ENCODE results near the gene C1QA. TPM values are rescaled to one million over a fixed set of nuclear protein-coding genes. Genes with fewer than 3 reads are reported as not detected.

The C1QA gene
- total and polyA plus RNA-seq, 2 of the 4 experiments (the other 2 are of a cell fraction) = not detected

DNA sequence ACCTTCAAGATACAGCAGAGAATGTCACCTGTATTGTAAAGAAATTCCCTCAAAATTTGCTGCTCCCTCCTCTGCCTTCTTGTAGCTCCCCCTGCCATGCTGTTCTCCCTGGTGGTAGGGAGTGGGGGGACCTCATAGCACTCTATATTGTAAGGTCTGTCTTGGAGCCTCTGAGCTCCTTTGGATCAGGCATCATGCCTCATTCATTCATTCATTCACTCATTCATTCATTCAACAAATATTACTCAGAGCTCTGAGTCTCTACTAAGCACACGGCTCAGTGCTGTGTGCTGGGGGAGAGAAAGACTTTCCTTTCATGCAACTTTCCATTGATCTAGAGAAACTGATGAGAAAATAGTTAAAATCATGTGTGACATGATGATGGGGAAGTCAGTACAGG, 47.1 kb downstream of the C1QA start:
- Histone ChIP-seq H2BK120ac (ENCODE audit: low read depth, low read length) (no peak overlapping the region), H3K36me3 (ENCODE audit: control insufficient read depth, insufficient read depth, low read length) (no peaks in the 10 kb centered on the region), H3K27ac (ENCODE audit: insufficient read depth, low read length) (no peak overlapping the region), H4K91ac (ENCODE audit: insufficient read depth, low read depth, low read length) (no peak overlapping the region), H2AK5ac (ENCODE audit: low read depth, low read length) (no peak overlapping the region), H4K5ac (ENCODE audit: low read depth, low read length) (no peak overlapping the region), H3K9me1 (ENCODE audit: insufficient read depth, low read length) (no peaks in the 10 kb centered on the region; the same call in 1 of the 2 replicates), H3K18ac (ENCODE audit: low read depth, low read length) (no peak overlapping the region), H3K4me3 (ENCODE audit: insufficient read depth, low read depth, low read length) (no peak overlapping the region), H3K9ac (ENCODE audit: low read depth, low read length) (no peak overlapping the region), H2AFZ (replicated peaks; ENCODE audit: low read length, poor library complexity) (no peak overlapping the region), H3K14ac (replicated peaks; ENCODE audit: low read depth, low read length) (no peak overlapping the region), H3K4me1 (ENCODE audit: control insufficient read depth, insufficient read depth, low read length) (peaks cover 7% of the 10 kb centered on the region), H2BK5ac (ENCODE audit: low read depth, low read length, poor library complexity, severe bottlenecking) (no peak overlapping the region), H3K4me2 (ENCODE audit: low read depth, low read length) (no peak overlapping the region), H3K27me3 (ENCODE audit: control insufficient read depth, insufficient read depth, low read length) (peaks cover 19% of the 10 kb centered on the region), H2BK15ac (ENCODE audit: low read depth, low read length) (no peak overlapping the region), H4K8ac (ENCODE audit: low read depth in 2 of 2, low read length in 2 of 2) (no peak overlapping the region), H3K4ac (ENCODE audit: low read depth, low read length) (no peak overlapping the region), H3K23ac (ENCODE audit: low read depth, low read length) (no peak overlapping the region), H2BK20ac (ENCODE audit: low read depth, low read length) (no peak overlapping the region), H2AK9ac (replicated peaks; ENCODE audit: low read depth, low read length, poor library complexity) (no peak overlapping the region), H3K9me3 (ENCODE audit: control insufficient read depth, insufficient read depth, low read length) (no peaks in the 10 kb centered on the region), H4K20me1 (ENCODE audit: insufficient read depth, low read length) (no peaks in the 10 kb centered on the region), H3K79me1 (ENCODE audit: low read depth in 1 of 2, low read length in 2 of 2) (no peaks in the 10 kb centered on the region), H3K56ac (ENCODE audit: extremely low read depth, insufficient read depth, low read length) (no peak overlapping the region)
- TF ChIP-seq FOS (IDR thresholded peaks at IDR 0.05; ENCODE audit: low read depth, low read length) = no peak
- no peak for TF ChIP-seq RAD21 (IDR thresholded peaks at IDR 0.05; ENCODE audit: low read length)
- no peak for TF ChIP-seq NFE2L2 (IDR thresholded peaks at IDR 0.05; ENCODE audit: low read depth, low read length)
- no peak for TF ChIP-seq RCOR1 (IDR thresholded peaks at IDR 0.05; ENCODE audit: insufficient replicate concordance, low read length)
- no peak for TF ChIP-seq MAZ (IDR thresholded peaks at IDR 0.05; ENCODE audit: borderline replicate concordance, low read depth, low read length)
- TF ChIP-seq, protein P1, sequence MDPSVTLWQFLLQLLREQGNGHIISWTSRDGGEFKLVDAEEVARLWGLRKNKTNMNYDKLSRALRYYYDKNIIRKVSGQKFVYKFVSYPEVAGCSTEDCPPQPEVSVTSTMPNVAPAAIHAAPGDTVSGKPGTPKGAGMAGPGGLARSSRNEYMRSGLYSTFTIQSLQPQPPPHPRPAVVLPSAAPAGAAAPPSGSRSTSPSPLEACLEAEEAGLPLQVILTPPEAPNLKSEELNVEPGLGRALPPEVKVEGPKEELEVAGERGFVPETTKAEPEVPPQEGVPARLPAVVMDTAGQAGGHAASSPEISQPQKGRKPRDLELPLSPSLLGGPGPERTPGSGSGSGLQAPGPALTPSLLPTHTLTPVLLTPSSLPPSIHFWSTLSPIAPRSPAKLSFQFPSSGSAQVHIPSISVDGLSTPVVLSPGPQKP (IDR thresholded peaks at IDR 0.05; ENCODE audit: borderline replicate concordance, low read depth, low read length) = no peak
- TF ChIP-seq CHD1 (IDR thresholded peaks at IDR 0.05; ENCODE audit: low read depth, low read length) = no peak
- TF ChIP-seq POLR2A (IDR thresholded peaks at IDR 0.05; ENCODE audit: low read depth, low read length) = no peak
- TF ChIP-seq BHLHE40 (IDR thresholded peaks at IDR 0.05; ENCODE audit: low read depth, low read length) = no peak
- TF ChIP-seq CTCF (conservative IDR thresholded peaks at IDR 0.05; ENCODE audit: low read depth, low read length) = no peak
- TF ChIP-seq MAFK (IDR thresholded peaks at IDR 0.05; ENCODE audit: low read depth, low read length) = no peak
- dilution Hi-C loops (cut with HindIII; ENCODE audit: low sequenced_read_pairs, unreplicated experiment) = no loop called here
- BruUV-seq (replicated peaks) = no TSS peak
- CTCF ChIA-PET = no interaction called here
- ATAC-seq (ENCODE audit: low read depth) (no peak), DNase-seq (no peak)
- POLR2A ChIA-PET (ENCODE audit: unreplicated experiment) = no interaction called here
- WGBS, 2 experiments (ENCODE audit: extremely low coverage in 2 of 2, insufficient read length in 1 of 2) = no CpG with 5 or more reads among the region's 1 CpG
- in situ Hi-C loops (cut with MboI; ENCODE audit: low sequenced_read_pairs) = no loop called here
- intact Hi-C loops (cut with micrococcal nuclease) = no loop called here

Measured in IMR-90 (cell line).